Nephron progenitor cell (in vitro differentiated cells): ENCODE results near the gene PGGHG.
"Not testable (repeated sequence)": the region's sequence is repeated elsewhere in the genome, so short reads cannot be mapped to it uniquely, and the experiment has no call there.

Source experiments
- DNase-seq: peaks from one replicate; pipeline ENCODE4 v3.0.0; 2021
- H3K27ac Mint-ChIP-seq: 2 replicates; pipeline ENCODE4 v1.8.0; 2021; ENCODE audit warnings: mild to moderate bottlenecking, moderate library complexity, mixed read lengths
- H3K27me3 Mint-ChIP-seq: 2 replicates; pipeline ENCODE4 v1.8.0; 2021; ENCODE audit warnings: mild to moderate bottlenecking, low read depth, mixed read lengths; ENCODE audit not compliant: poor library complexity
- H3K36me3 Mint-ChIP-seq: 2 replicates; pipeline ENCODE4 v1.8.0; 2021; ENCODE audit warnings: low read depth, mixed read lengths
- H3K4me1 Mint-ChIP-seq: 2 replicates; pipeline ENCODE4 v1.8.0; 2021; ENCODE audit warnings: mixed read lengths
- H3K4me3 Mint-ChIP-seq: 2 replicates; pipeline ENCODE4 v1.8.0; 2021; ENCODE audit warnings: mild to moderate bottlenecking, moderate library complexity, mixed read lengths
- H3K9me3 Mint-ChIP-seq: 2 replicates; pipeline ENCODE4 v1.8.0; 2021; ENCODE audit warnings: mild to moderate bottlenecking, moderate library complexity, mixed read lengths
- CTCF ChIP-seq: fragments of 200-600 bp; sonication (generic); IDR thresholded peaks from 2 replicates; pipeline ENCODE4 v1.5.0; 2021; ENCODE audit warnings: antibody characterized with exemption

The PGGHG gene

GRCh38 chr11:313304-313786 is 24.4 kb downstream of the PGGHG start:
- no peak for DNase-seq
- Mint-ChIP-seq H3K27ac (peak overlapping the region; percentile 98), H3K27me3 (no peaks in the 10 kb centered on the region), H3K36me3 (peaks cover 7% of the 10 kb centered on the region), H3K4me1 (peaks cover 71% of the 10 kb centered on the region), H3K4me3 (peak overlapping the region; percentile 91), H3K9me3 (no peaks in the 10 kb centered on the region)
- no peak for TF ChIP-seq CTCF

- Mint-ChIP-seq H3K9me3 (no peaks in the 10 kb centered on the region), H3K36me3 (peaks cover 7% of the 10 kb centered on the region), H3K27me3 (no peaks in the 10 kb centered on the region), H3K4me3 (peak within 1 kb of the TSS; percentile 91), H3K4me1 (peaks cover 65% of the 10 kb centered on the region), H3K27ac (peak within 1 kb of the TSS; percentile 98)
- no peak for TF ChIP-seq CTCF
- DNase-seq: no peak
Measured at GRCh38 chr11:313787-314553, 25.0 kb downstream of the PGGHG start, which contains the start of gene IFITM1. TSS of gene IFITM1 (plus strand) at chr11:314040. CDS start at chr11:314171, 131 bp downstream.

GRCh38 chr11:314554-314875 is 25.6 kb downstream of the PGGHG start:
- H3K27ac Mint-ChIP-seq: peak overlapping the region; percentile 98
- not testable (repeated sequence) for H3K9me3 Mint-ChIP-seq, H3K27me3 Mint-ChIP-seq, DNase-seq, H3K36me3 Mint-ChIP-seq
- peaks cover 63% of the 10 kb centered on the region for H3K4me1 Mint-ChIP-seq
- peak overlapping the region; percentile 91 for H3K4me3 Mint-ChIP-seq

GRCh38 chr11:315051-315481 is 26.1 kb downstream of the PGGHG start:
- peaks cover 63% of the 10 kb centered on the region for H3K4me1 Mint-ChIP-seq
- peaks cover 7% of the 10 kb centered on the region for H3K36me3 Mint-ChIP-seq
- DNase-seq: no peak
- TF ChIP-seq CTCF: no peak
- no peak overlapping the region for H3K27ac Mint-ChIP-seq
- H3K27me3 Mint-ChIP-seq: no peaks in the 10 kb centered on the region
- H3K4me3 Mint-ChIP-seq: peak overlapping the region; percentile 91
- no peaks in the 10 kb centered on the region for H3K9me3 Mint-ChIP-seq

- Mint-ChIP-seq H3K27me3 (no peaks in the 10 kb centered on the region), H3K4me1 (peaks cover 67% of the 10 kb centered on the region), H3K36me3 (peaks cover 7% of the 10 kb centered on the region), H3K27ac (no peak overlapping the region), H3K4me3 (peak overlapping the region; percentile 91), H3K9me3 (no peaks in the 10 kb centered on the region)
- no peak for TF ChIP-seq CTCF
- no peak for DNase-seq
Measured at GRCh38 chr11:315516-315994, 26.6 kb downstream of the PGGHG start.

GRCh38 chr11:316031-316701 is 27.2 kb downstream of the PGGHG start:
- Mint-ChIP-seq H3K36me3 (peaks cover 7% of the 10 kb centered on the region), H3K27ac (no peak overlapping the region), H3K4me1 (peaks cover 73% of the 10 kb centered on the region), H3K27me3 (no peaks in the 10 kb centered on the region), H3K4me3 (peak overlapping the region; percentile 78), H3K9me3 (no peaks in the 10 kb centered on the region)
- DNase-seq: no peak
- TF ChIP-seq CTCF: no peak
